HEK293 (cell line): Measurements from ENCODE around the gene FYB2.

Source experiments
- CTCF ChIP-seq: fragments of 450-650 bp; formaldehyde crosslinking; IDR thresholded peaks from 2 replicates; pipeline ENCODE4 v1.5.1; 2016; ENCODE audit warnings: missing biosample characterization, missing genetic modification characterization
- YY1 ChIP-seq: fragments of 450-650 bp; formaldehyde crosslinking; IDR thresholded peaks from 2 replicates; pipeline ENCODE4 v1.5.1; 2018; ENCODE audit warnings: missing biosample characterization, missing genetic modification characterization
- ZBTB21 ChIP-seq: fragments of 450-650 bp; formaldehyde crosslinking; IDR thresholded peaks from 2 replicates; pipeline ENCODE4 v1.5.1; 2017; ENCODE audit warnings: missing biosample characterization, missing genetic modification characterization
- ZBTB26 ChIP-seq: fragments of 450-650 bp; formaldehyde crosslinking; optimal IDR thresholded peaks from 2 replicates; pipeline ENCODE3; 2016; ENCODE audit warnings: missing biosample characterization, mild to moderate bottlenecking, missing genetic modification characterization
- ZBTB49 ChIP-seq: fragments of 450-650 bp; formaldehyde crosslinking; IDR thresholded peaks from 2 replicates; pipeline ENCODE4 v1.5.1; 2016; ENCODE audit warnings: missing biosample characterization, missing genetic modification characterization, low read depth
- ZNF114 ChIP-seq: fragments of 450-650 bp; formaldehyde crosslinking; IDR thresholded peaks from 2 replicates; pipeline ENCODE4 v1.5.0; 2017; ENCODE audit warnings: missing biosample characterization, missing genetic modification characterization
- ZNF121 ChIP-seq: fragments of 450-650 bp; formaldehyde crosslinking; IDR thresholded peaks from 2 replicates; pipeline ENCODE4 v1.5.1; 2016; ENCODE audit warnings: missing biosample characterization, missing genetic modification characterization
- ZNF174 ChIP-seq: fragments of 450-650 bp; formaldehyde crosslinking; IDR thresholded peaks from 2 replicates; pipeline ENCODE4 v1.5.0; 2017; ENCODE audit warnings: missing biosample characterization, mild to moderate bottlenecking, missing genetic modification characterization
- ZNF391 ChIP-seq: fragments of 450-650 bp; formaldehyde crosslinking; IDR thresholded peaks from 2 replicates; pipeline ENCODE4 v1.5.1; 2016; ENCODE audit warnings: low read depth, missing biosample characterization, missing genetic modification characterization, borderline replicate concordance
- ZNF518A ChIP-seq: fragments of 450-650 bp; formaldehyde crosslinking; conservative IDR thresholded peaks from 2 replicates; pipeline ENCODE4 v1.5.1; 2016; ENCODE audit warnings: low read depth, missing biosample characterization, missing genetic modification characterization
- ZNF580 ChIP-seq: fragments of 450-650 bp; formaldehyde crosslinking; IDR thresholded peaks from 2 replicates; pipeline ENCODE4 v1.5.1; 2016; ENCODE audit warnings: missing biosample characterization, missing genetic modification characterization
- ZNF621 ChIP-seq: fragments of 450-650 bp; formaldehyde crosslinking; IDR thresholded peaks from 2 replicates; pipeline ENCODE4 v1.5.1; 2017; ENCODE audit warnings: missing biosample characterization, missing genetic modification characterization

GRCh38 chr1:56844545-56845136, 25.4 kb upstream of the FYB2 start:
- no peak for TF ChIP-seq CTCF (tag by site-specific recombination)
- no peak for TF ChIP-seq ZBTB26
- no peak for TF ChIP-seq ZNF174 (tag by site-specific recombination)
- TF ChIP-seq ZNF391 (tag by site-specific recombination), result no peak
- TF ChIP-seq YY1 (tag by site-specific recombination), result no peak
- no peak for TF ChIP-seq ZNF580 (tag by site-specific recombination)
- TF ChIP-seq ZBTB21 (tag by site-specific recombination), result no peak
- no peak for TF ChIP-seq ZBTB49 (tag by site-specific recombination)
- no peak for TF ChIP-seq ZNF621 (tag by site-specific recombination)
- no peak for TF ChIP-seq ZNF121 (tag by site-specific recombination)
- TF ChIP-seq ZNF518A, result no peak
- TF ChIP-seq ZNF114, result no peak
